GM21619 (cell line): ENCODE results near the gene SETD1A.
"Not testable (repeated sequence)": the region's sequence is repeated elsewhere in the genome, so short reads cannot be mapped to it uniquely, and the experiment has no call there.

Experiments used
- ATAC-seq: cut with Tn5 transposase; IDR thresholded peaks from one replicate; pipeline ENCODE4 v1.9.1; 2021; ENCODE audit not compliant: unreplicated experiment

The SETD1A gene

DNA sequence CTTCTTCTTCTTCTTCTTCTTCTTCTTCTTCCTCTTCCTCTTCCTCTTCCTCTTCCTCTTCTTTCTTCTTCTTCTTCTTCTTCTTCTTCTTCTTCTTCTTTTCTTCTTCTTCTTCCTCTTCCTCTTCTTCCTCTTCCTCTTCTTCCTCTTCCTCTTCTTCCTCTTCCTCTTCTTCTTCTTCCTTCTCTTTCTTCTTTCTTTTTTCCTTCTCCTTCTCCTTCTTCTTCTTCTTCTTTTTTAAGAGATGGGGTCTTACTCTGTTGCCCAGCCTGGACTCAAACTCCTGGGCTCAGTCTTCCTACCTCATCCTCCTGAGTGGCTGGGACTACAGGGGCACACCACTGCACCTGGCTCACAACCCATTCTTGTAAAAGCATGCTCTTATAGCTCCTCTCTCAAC lies 55.7 kb downstream of the SETD1A start:
- not testable (repeated sequence) for ATAC-seq

DNA sequence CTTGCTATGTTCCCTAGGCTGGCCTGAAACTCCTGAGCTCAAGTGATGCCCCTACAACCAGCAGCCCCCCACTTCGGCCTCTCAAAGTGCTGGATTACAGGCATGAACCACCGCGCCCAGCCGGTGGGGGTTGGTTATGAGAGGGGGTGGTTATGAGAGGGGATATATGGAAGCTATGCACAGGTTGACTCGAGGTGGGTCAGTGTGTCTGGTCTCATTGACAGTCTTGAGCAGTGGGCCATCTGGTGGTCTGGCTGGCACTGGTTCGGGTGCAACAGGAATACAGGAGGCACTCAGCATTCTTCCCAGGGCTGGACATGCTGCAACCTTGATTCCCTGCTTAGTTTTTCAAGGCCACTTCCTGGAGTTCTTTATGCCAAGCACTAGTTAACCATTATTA lies 58.5 kb downstream of the SETD1A start:
- ATAC-seq, result no peak

DNA sequence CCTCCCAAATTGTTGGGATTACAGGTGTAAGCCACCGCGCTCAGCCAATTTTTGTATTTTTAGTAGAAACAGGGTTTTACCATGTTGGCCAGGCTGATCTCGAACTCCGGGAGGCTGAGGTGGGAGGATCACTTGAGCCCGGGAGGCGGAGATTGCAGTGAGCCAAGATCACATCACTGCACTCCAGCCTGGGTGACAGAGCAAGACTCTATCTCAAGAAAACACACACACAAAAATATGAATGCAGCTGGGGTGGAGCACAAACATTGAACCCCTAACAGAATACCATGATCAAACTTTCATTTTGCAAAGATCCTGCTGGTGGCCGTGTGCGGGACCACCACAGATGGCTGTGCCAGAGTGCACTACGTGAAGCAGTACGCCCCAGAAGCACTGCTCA lies 60.2 kb downstream of the SETD1A start:
- ATAC-seq, result not testable (repeated sequence)

DNA sequence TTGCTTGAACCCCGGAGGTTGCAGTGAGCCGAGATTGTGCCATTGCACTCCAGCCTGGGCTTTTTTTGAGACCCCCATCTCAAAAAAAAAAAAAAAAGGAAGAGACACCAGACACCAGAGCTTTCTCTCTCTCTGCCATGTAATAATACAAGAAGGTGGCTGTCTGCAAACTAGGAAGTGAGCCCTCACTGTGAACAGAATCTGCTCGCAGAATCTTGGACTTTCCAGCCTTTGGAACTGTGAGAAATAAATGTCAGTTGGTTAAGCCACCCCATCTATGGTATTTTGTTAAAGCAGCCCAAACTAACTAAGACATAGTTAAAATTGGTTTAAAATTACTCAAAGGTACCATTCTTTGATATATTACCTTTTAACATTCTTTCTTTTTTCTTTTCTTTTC lies 63.0 kb downstream of the SETD1A start:
- ATAC-seq, result no peak

DNA sequence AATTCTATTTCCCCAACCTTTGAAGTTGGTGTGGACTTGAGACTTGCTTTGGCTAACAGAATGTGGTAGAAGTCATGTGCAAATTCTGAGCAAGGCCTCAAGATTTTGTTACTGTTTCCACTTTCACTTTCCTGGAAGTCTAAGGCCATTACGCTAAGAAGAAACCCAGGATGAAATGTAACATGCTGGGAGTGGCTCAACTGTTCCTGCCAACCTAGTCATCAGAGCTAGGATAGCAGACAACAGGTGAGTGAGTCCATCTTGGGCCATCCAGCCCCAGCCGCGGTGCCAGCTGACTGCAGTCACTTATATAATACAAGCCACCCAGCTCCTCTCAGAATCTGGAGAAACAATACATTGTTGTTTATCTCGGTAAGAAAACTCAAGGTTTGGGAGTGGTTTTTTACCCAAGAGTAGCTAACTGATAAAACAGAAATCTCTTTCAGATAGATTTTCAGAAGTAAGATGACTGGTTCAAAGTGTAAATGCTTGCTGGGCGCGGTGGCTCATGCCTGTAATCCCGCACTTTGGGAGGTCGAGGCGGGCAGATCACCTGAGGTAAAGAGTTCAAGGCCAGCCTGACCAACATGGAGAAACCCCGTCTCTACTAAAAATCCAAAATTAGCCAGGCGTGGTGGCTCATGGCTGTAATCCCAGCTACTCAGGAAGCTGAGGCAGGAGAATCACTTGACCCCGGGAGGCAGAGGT lies 65.1 kb downstream of the SETD1A start:
- no peak for ATAC-seq

DNA sequence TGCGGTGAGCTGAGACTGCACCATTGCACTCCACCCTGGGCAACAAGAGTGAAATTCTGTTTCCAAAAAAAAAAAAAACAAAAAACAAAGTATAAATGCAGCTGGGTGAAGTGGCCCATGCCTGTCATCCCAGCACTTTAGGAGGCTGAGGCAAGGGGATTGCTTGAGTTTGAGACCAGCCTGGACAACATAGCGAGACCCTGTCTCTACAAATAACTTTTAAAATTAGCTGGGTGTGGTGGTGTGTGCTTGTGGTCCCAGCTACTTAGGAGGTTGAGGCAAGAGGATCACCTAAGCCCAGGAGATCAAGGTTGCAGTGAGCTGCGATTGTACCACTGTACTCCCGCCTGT lies 65.7 kb downstream of the SETD1A start:
- no peak for ATAC-seq

DNA sequence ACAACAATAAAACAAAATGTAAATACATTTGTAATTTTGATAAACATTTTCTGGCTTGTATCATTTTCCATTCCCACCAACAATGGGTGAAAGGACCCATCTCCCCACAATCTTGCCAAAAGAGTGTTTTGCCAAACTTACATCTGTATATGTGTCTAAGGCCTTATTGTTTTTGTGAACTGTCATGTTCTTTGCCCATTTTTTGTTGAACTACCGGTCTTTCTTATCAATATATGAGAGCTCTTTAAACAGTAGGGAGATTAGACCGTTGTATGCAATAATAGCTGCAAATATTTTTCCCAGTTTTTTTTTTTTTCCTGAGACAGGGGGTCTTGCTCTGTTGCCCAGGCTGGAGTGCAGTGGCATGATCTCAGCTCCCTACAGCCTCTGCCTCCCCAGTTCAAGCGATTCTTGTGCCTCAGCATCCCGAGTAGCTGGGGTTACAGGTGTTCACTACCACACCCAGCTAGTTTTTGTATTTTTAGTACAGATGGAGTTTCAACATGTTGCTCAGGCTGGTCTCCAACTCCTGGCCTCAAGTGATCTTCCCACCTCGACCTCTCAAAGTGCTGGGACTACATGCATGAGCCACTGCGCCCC lies 66.2 kb downstream of the SETD1A start:
- ATAC-seq, result no peak

DNA sequence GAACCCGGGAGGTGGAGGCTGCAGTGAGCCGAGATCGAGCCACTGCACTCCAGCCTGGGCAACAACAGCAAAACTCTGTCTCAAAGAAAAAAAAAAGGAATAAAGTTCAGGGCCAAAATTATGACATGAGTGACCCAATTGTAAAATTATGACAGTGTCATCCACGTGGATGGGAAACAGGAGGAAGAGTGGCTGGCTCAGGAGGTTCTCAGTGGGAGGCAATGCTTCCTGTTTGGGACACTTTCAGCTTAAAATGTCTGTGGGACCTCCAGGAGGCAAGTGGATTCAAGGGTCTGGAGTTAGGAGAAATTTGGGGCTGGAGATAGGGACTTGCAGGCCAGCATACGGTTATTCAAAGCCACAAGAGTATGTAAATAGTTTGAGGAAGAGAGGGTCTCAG lies 67.8 kb downstream of the SETD1A start:
- no peak for ATAC-seq

DNA sequence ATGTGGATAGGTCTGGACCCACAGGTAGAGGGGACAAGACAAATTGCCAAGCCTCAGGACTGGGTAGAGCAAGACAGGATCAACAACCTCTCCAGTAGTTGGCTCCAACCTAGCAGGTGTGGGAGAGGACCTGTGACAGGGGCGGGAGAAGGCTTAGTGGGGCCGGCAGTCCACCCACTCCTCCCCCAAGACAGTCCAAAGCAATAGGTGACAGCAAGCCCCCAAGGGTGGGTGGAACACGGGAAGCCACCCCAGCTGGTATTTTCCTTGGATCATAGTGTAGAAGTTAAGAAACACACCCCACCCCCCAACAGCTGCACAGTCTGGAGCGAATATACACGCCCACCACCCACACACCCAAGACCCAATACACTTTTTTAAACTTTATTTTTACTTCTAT lies 71.7 kb downstream of the SETD1A start:
- ATAC-seq, result no peak

DNA sequence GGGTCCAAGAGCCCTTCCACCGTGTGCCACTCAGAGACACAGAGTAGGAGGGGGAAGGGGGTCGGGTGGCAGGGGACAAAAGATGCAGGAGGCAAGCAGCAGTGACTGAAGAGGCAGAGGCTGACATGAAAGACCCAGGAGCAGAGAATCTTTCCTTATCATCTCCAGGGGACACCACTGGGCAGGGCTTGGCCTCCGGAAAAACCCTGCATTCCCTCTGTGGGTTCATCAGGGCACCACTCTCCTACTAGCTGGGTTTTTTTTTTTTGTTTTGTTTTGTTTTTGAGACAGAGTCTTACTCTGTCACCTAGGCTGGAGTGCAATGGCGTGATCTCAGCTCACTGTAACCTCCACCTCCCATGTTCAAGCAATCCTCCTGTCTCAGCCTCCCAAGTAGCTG lies 73.7 kb downstream of the SETD1A start:
- no peak for ATAC-seq

DNA sequence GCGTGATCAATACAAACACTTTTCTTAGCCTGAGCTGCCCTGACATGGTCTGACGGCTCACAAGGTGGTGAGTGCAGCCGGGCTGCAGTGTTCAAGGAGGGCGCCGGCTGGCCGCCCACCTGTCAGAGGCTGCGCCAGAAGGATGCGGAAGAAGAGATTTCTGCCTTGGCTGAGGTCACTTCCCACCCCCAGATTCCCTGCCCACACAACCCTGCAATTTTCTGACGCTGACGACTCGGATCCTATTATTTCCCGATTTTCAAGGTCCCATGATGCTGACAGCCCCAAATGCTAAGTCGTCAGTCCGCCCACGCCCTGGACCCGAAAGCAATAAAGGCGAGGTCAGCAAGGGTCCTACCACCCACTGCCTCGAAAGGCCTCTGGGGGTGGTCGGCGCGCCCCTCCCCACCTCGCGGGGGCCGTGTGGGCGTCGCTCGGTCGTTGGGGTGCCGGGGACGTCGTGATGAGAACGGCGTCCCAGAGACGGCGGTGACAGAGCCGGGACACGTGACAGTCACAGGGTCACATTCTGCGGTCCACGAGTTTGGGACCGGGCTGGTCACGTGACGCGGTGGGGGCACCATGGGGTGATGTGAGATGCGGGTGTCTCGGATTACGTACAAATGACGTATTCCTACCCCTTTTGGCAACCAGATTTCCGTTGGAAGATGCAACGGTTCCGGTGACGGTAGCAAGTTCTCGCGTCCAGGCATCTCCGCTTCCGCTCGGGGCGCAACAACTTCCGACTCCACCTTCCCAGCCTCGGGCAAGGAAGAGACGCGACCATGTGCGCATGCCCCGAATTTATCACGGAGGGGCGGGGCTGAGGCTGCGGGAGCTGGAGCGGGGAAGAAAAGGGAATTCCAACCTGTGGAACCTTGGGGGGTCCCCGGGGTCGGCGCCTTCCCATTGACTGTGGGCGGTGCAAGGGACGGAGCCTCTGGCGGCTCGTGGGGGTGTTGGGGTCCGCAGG lies 75.5 kb downstream of the SETD1A start, which contains the start of gene STX4:
Gene STX4, plus strand, starts transcription at position 823 of the 973 bp plus-strand sequence. CDS start 248 bp downstream, outside the sequence.
- ATAC-seq, result peak; percentile 80

DNA sequence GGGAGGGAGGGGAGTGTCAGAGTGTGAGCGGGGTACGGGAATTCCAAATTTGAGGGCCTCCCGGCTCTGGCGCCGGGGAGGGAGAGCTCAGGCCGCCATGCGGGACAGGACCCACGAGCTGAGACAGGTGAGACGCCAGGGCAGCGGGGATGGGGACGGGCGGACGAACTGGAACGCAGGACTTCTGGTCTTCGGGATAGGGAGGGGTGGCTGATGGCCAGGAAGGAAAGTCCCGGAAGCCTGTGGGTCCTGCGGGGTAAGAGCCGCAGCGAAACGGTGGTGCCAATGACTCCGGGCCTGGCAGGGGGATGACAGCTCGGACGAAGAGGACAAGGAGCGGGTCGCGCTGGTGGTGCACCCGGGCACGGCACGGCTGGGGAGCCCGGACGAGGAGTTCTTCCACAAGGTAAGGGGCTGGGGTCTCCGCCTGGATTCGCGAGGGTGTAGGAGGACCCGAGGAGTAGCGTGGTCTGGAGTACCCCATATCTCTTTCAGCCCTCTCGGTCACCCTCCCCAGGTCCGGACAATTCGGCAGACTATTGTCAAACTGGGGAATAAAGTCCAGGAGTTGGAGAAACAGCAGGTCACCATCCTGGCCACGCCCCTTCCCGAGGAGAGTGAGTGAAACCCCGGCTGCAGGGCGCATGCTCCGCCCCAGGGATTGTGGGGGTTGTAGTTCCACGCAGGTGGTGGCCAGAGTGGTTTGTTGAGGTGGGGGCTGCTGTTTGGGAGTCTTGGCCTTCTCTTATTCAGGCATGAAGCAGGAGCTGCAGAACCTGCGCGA lies 76.3 kb downstream of the SETD1A start:
- peak; percentile 39 for ATAC-seq
